ENCODE data around the gene TPRN.

The TPRN gene

GRCh38 chr9:137164370-137165249 lies 35.9 kb downstream of the TPRN start:
- no peak overlapping the region for H3K27ac ChIP-seq
- DNase-seq (ENCODE audit: low read depth, low spot score), result no peak

- DNase-seq (ENCODE audit: low read depth, low spot score), result no peak
- H3K27ac ChIP-seq, result no peak overlapping the region
These were observed 36.7 kb downstream of the TPRN start for GRCh38 chr9:137163805-137164204.

GRCh38 chr9:137163365-137163715 lies 37.2 kb downstream of the TPRN start:
- no peak overlapping the region for H3K27ac ChIP-seq
- no peak for DNase-seq (ENCODE audit: low read depth, low spot score)

- no peak overlapping the region for H3K27ac ChIP-seq
- DNase-seq (ENCODE audit: low read depth, low spot score), result no peak
These were observed 37.8 kb downstream of the TPRN start for GRCh38 chr9:137162505-137163364.

GRCh38 chr9:137161558-137162486 lies 38.7 kb downstream of the TPRN start:
- H3K27ac ChIP-seq, result no peak overlapping the region
- DNase-seq (ENCODE audit: low read depth, low spot score), result no peak

GRCh38 chr9:137160716-137161557 lies 39.6 kb downstream of the TPRN start:
- no peak overlapping the region for H3K27ac ChIP-seq
- DNase-seq (ENCODE audit: low read depth, low spot score), result no peak

GRCh38 chr9:137160054-137160425 lies 40.5 kb downstream of the TPRN start:
- H3K27ac ChIP-seq, result no peak overlapping the region
- DNase-seq (ENCODE audit: low read depth, low spot score), result no peak

- no peak overlapping the region for H3K27ac ChIP-seq
- DNase-seq (ENCODE audit: low read depth, low spot score), result no peak
These were observed 41.2 kb downstream of the TPRN start for GRCh38 chr9:137159105-137160053.

- no peak overlapping the region for H3K27ac ChIP-seq
- DNase-seq (ENCODE audit: low read depth, low spot score), result no peak
These were observed 41.9 kb downstream of the TPRN start for GRCh38 chr9:137158625-137159024.

- no peak for DNase-seq (ENCODE audit: low read depth, low spot score)
- H3K27ac ChIP-seq, result no peak overlapping the region
These were observed 42.7 kb downstream of the TPRN start for GRCh38 chr9:137157618-137158415.

- no peak overlapping the region for H3K27ac ChIP-seq
- no peak for DNase-seq (ENCODE audit: low read depth, low spot score)
These were observed 43.8 kb downstream of the TPRN start for GRCh38 chr9:137156567-137157375.

GRCh38 chr9:137152844-137153405 lies 47.6 kb downstream of the TPRN start:
- DNase-seq (ENCODE audit: low read depth, low spot score), result no peak

GRCh38 chr9:137150617-137151457 lies 49.7 kb downstream of the TPRN start:
- H3K27ac ChIP-seq, result no peak overlapping the region
- no peak for DNase-seq (ENCODE audit: low read depth, low spot score)

More at GRCh38 chr9:137152844-137153405, 47.6 kb downstream of the TPRN start:
- H3K27ac ChIP-seq, result no peak overlapping the region

- DNase-seq (ENCODE audit: low read depth, low spot score), result no peak
- no peak overlapping the region for H3K27ac ChIP-seq
These were observed 50.5 kb downstream of the TPRN start for GRCh38 chr9:137149942-137150616.

- DNase-seq (ENCODE audit: low read depth, low spot score), result no peak
- no peak overlapping the region for H3K27ac ChIP-seq
These were observed 51.2 kb downstream of the TPRN start for GRCh38 chr9:137149363-137149762.
